GM12878 (cell line): Measurements from ENCODE around the gene TP53I3. TPM values are rescaled to one million over a fixed set of nuclear protein-coding genes. Genes with fewer than 3 reads are reported as not detected.

Experiments
- ATAC-seq: fragments of 200-7000 bp; cut with Tn5 transposase; 3 replicates; pipeline ENCODE4 v1.9.1; 2020; ENCODE audit warnings: mild to moderate bottlenecking, moderate library complexity
- BruUV-seq: library from RNA; stranded (reverse); fragments of 400-500 nt; replicated peaks from 2 replicates; lab custom pipeline; 2021; lab: Mats Ljungman, UMichigan
- CTCF ChIA-PET: fragments of 300-600 bp; sonication (Branson Sonifier 250); formaldehyde crosslinking; extraction: SDS; loops from one replicate; lab custom pipeline; 2021; ENCODE audit warnings: inconsistent platforms; lab: Yijun Ruan, JAX
- POLR2A ChIA-PET: fragments of 350-600 bp; formaldehyde crosslinking; extraction: SDS; loops from one replicate; lab custom pipeline; 2021; ENCODE audit warnings: inconsistent platforms; lab: Charles Lee
- RAD21 ChIA-PET: fragments of 300-600 bp; sonication (Branson Sonifier 250); formaldehyde crosslinking; loops from one replicate; lab custom pipeline; 2023; ENCODE audit warnings: antibody characterized with exemption; ENCODE audit not compliant: unreplicated experiment; lab: Charles Lee
- SMC1A ChIA-PET: fragments of 300-600 bp; sonication (Branson Sonifier 250); formaldehyde crosslinking; loops from one replicate; lab custom pipeline; 2023; ENCODE audit not compliant: unreplicated experiment, uncharacterized antibody; lab: Charles Lee
- DNase-seq: peaks from one replicate; pipeline ENCODE4 v3.0.0-alpha.2; 2011; ENCODE audit warnings: low read depth, low spot score
- FAIRE-seq: peaks from 3 replicates; lab custom pipeline; 2011; peaks lifted over from hg19 to GRCh38; lab: Jason Lieb, UNC
- H2AFZ ChIP-seq: 2 replicates; pipeline ENCODE4 v1.6.0; 2011; ENCODE audit warnings: low read depth, low read length, control low read depth; ENCODE audit not compliant: control insufficient read depth
- H3K27ac ChIP-seq: 2 replicates; pipeline ENCODE4 v1.5.1; 2011; ENCODE audit warnings: control low read depth; ENCODE audit not compliant: control insufficient read depth, insufficient read depth
- H3K27me3 ChIP-seq, 2 experiments: replicated peaks in 1 of 2; 2 replicates each; pipeline versions ENCODE4 v1.6.0 to v1.6.1; 2011; ENCODE audit warnings: low read length in 1 of 2; ENCODE audit not compliant: control insufficient read depth in 2 of 2, insufficient read depth in 2 of 2
- H3K36me3 ChIP-seq, 2 experiments: 2 replicates each; pipeline ENCODE4 v1.5.1; 2011; ENCODE audit warnings: low read length in 1 of 2; ENCODE audit not compliant: control insufficient read depth in 2 of 2, insufficient read depth in 2 of 2
- H3K4me1 ChIP-seq: 2 replicates; pipeline ENCODE4 v1.6.1; 2011; ENCODE audit warnings: mild to moderate bottlenecking, low read length, moderate library complexity, mixed read lengths; ENCODE audit not compliant: control insufficient read depth, insufficient read depth
- H3K4me2 ChIP-seq: 2 replicates; pipeline ENCODE4 v1.6.0; 2011; ENCODE audit warnings: control low read depth; ENCODE audit not compliant: control insufficient read depth, insufficient read depth
- H3K4me3 ChIP-seq: fragments of 200-600 bp; sonication (generic); 2 replicates; pipeline ENCODE4 v1.5.1; 2016
- H3K79me2 ChIP-seq: 2 replicates; pipeline ENCODE4 v1.6.0; 2011; ENCODE audit warnings: low read length; ENCODE audit not compliant: control insufficient read depth, insufficient read depth
- H3K9ac ChIP-seq: 2 replicates; pipeline ENCODE4 v1.8.0; 2011; ENCODE audit warnings: low read length, control low read depth, mixed read lengths; ENCODE audit not compliant: control insufficient read depth, insufficient read depth
- H3K9me3 ChIP-seq: replicated peaks from 3 replicates; pipeline ENCODE4 v1.5.1; 2011; ENCODE audit warnings: mild to moderate bottlenecking, low read length; ENCODE audit not compliant: control insufficient read depth, insufficient read depth
- H4K20me1 ChIP-seq: 2 replicates; pipeline ENCODE4 v1.6.0; 2011; ENCODE audit not compliant: control insufficient read depth, insufficient read depth
- ASH2L ChIP-seq: fragments of 300-600, 200-600 bp; sonication (generic); IDR thresholded peaks from 2 replicates; pipeline ENCODE4 v1.6.1; 2017; ENCODE audit warnings: low read depth, mild to moderate bottlenecking, borderline replicate concordance
- CEBPZ ChIP-seq: fragments of 150-350 bp; IDR thresholded peaks from 2 replicates; pipeline ENCODE4 v1.6.1; 2016; ENCODE audit warnings: low read depth, low read length
- CREM ChIP-seq: IDR thresholded peaks from 2 replicates; pipeline ENCODE4 v1.6.1; 2014; ENCODE audit warnings: antibody characterized with exemption, low read depth
- CUX1 ChIP-seq: IDR thresholded peaks from 2 replicates; pipeline ENCODE4 v1.6.1; 2012; ENCODE audit warnings: improper control_type of control experiment, low read depth, low read length; ENCODE audit not compliant: insufficient replicate concordance
- E2F8 ChIP-seq: fragments of 450-650 bp; IDR thresholded peaks from 2 replicates; pipeline ENCODE4 v1.6.1; 2018; ENCODE audit warnings: mild to moderate bottlenecking, low read depth, moderate library complexity; ENCODE audit not compliant: partially characterized antibody
- KDM1A ChIP-seq: fragments of 200-600 bp; sonication (generic); IDR thresholded peaks from 2 replicates; pipeline ENCODE4 v1.6.1; 2016; ENCODE audit warnings: borderline replicate concordance
- MXI1 ChIP-seq: fragments of 150-350 bp; IDR thresholded peaks from 2 replicates; pipeline ENCODE4 v1.6.1; 2011; ENCODE audit warnings: low read depth, mild to moderate bottlenecking, inconsistent platforms, low read length, improper control_type of control experiment
- SUZ12 ChIP-seq: fragments of 200-600 bp; sonication (generic); IDR thresholded peaks from one replicate; pipeline ENCODE4 v1.6.1; 2018; ENCODE audit warnings: antibody characterized with exemption, mild to moderate bottlenecking; ENCODE audit not compliant: unreplicated experiment
- ZNF622 ChIP-seq: fragments of 450-650 bp; IDR thresholded peaks from 2 replicates; pipeline ENCODE4 v1.6.1; 2017; ENCODE audit warnings: mild to moderate bottlenecking, inconsistent platforms
- WGBS: methylation state at CpG from one replicate; pipeline ENCODE4 v1.1.6; 2016; ENCODE audit warnings: low lambda C conversion rate; ENCODE audit not compliant: insufficient replicate concordance, insufficient coverage; ENCODE audit errors: missing lambda C conversion rate; 5-methylcytosine and 5-hydroxymethylcytosine counted together
- in situ Hi-C: fragments of 300-500 bp; cut with MboI; formaldehyde crosslinking; loops from 9 replicates; pipeline ENCODE4 v1.14.3; 2018; ENCODE audit warnings: mixed read lengths
- intact Hi-C: fragments of 100-400 bp; cut with micrococcal nuclease; formaldehyde crosslinking; loops from one replicate; pipeline ENCODE4 v1.14.2; 2022; ENCODE audit not compliant: unreplicated experiment
- polyA plus RNA-seq, 11 experiments: library from polyadenylated mRNA; depleted of rRNA in 4 of 11; unstranded in 6 of 11; stranded (reverse) in 5 of 11; fragments of >200 nt; fragmentation: Nextera tagmentation in 4 of 11; fragmentation: Illumina TruSeq in 1 of 11; extraction: Ambion mirVana in 4 of 11; extraction: Trizol in 1 of 11; gene quantifications; 1 replicate in 1 of 11; 2 replicates in 10 of 11; pipeline versions ENCODE4 v1.2.1 to v1.2.3, GENCODE V29; 2011 to 2016; ENCODE audit warnings: inconsistent platforms in 2 of 11, missing spikeins in 2 of 11, low read depth in 1 of 11
- total RNA-seq, 4 experiments: library from RNA; depleted of rRNA in 3 of 4; stranded (reverse); fragments of >200 nt in 3 of 4; fragmentation: Illumina TruSeq in 1 of 4; extraction: Trizol in 1 of 4; gene quantifications; 2 replicates each; pipeline versions ENCODE4 v1.2.1 to v1.2.3, GENCODE V29; 2013 to 2021
- TF ChIP-seq, protein P1 (sequence below): IDR thresholded peaks from 2 replicates; pipeline ENCODE4 v1.6.1; 2011; ENCODE audit warnings: low read depth, low read length, improper control_type of control experiment, borderline replicate concordance

TP53I3 gene
- total and polyA plus RNA-seq, 10 of the 15 experiments (the other 5 are each of a cell fraction or from before 2014, with no cell fraction given) = 1.4 to 57.4 (median 11.6) TPM

GRCh38 chr2:24038786-24039499 lies 45.7 kb downstream of the TP53I3 start:
- intact Hi-C loops = no loop called here
- BruUV-seq = no TSS peak
- CTCF ChIA-PET = interaction anchor here (1.7 kb wide), 1 partner anchor 8 kb away, joined by 5 read pairs; the partner anchor contains the start of gene WDCP
- TF ChIP-seq E2F8 (no peak), CEBPZ (no peak), KDM1A (no peak), SUZ12 (no peak), CREM (no peak), ZNF622 (no peak), MXI1 (no peak), ASH2L (no peak), CUX1 (no peak)
- TF ChIP-seq, protein P1, sequence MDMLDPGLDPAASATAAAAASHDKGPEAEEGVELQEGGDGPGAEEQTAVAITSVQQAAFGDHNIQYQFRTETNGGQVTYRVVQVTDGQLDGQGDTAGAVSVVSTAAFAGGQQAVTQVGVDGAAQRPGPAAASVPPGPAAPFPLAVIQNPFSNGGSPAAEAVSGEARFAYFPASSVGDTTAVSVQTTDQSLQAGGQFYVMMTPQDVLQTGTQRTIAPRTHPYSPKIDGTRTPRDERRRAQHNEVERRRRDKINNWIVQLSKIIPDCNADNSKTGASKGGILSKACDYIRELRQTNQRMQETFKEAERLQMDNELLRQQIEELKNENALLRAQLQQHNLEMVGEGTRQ = no peak

More at GRCh38 chr2:24038786-24039499, 45.7 kb downstream of the TP53I3 start:
- ATAC-seq = no peak
- WGBS = 85% methylated on average over 9 of the region's 9 CpGs
- DNase-seq = no peak
- ChIA-PET SMC1A (no interaction called here), RAD21 (interaction anchor here (1.1 kb wide), 1 partner anchor 117 kb away, joined by 3 read pairs; no protein-coding TSS in a partner anchor), POLR2A (no interaction called here)
- no peak overlapping the region for H3K27ac ChIP-seq
- H4K20me1 ChIP-seq = no peaks in the 10 kb centered on the region
- in situ Hi-C loops = no loop called here
- H3K9ac ChIP-seq = no peak overlapping the region
- H3K4me1 ChIP-seq = no peaks in the 10 kb centered on the region; the same call in 1 of the 2 replicates
- no peak for FAIRE-seq
- H3K4me3 ChIP-seq = no peak overlapping the region
- H3K9me3 ChIP-seq = no peaks in the 10 kb centered on the region
- H3K79me2 ChIP-seq = no peaks in the 10 kb centered on the region; the same call in 1 of the 2 replicates
- no peak overlapping the region for H3K4me2 ChIP-seq
- no peaks in the 10 kb centered on the region for H3K27me3 ChIP-seq
- peaks cover 1 to 11% of the 10 kb centered on the region in 2 experiments; a peak in 3 of 4 replicates for H3K36me3 ChIP-seq
- no peak overlapping the region for H2AFZ ChIP-seq
